DMS153 treated with DMSO at 0.1 percent for 48 hours (cell line): ENCODE measurements around the gene RYR2.
A peak's percentile ranks its signal among the peaks of the same experiment; 100 is the strongest.

ENCODE experiments used
- DNase-seq: peaks from one replicate; lab custom pipeline; 2025; ENCODE audit not compliant: unreplicated experiment; lab: John Stamatoyannopoulos, UW

The RYR2 gene

DNA sequence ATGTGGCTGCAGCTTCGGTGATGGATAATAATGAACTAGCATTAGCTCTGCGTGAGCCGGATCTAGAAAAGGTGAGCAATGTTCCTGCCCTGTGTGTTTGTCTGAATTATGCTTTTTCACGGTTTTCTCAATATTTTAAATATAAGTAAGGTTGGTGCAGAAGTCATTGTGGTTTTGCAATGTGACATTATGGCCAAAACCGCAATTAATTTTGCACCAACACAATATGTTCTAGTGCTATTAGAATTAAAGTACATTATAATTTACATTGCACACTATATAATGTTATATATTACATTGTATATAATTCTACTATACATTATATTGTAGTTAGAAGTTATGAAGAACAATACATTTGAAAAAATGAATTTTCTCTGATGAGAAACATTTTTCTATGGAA, 592.9 kb downstream of the RYR2 start:
- no peak for DNase-seq

DNA sequence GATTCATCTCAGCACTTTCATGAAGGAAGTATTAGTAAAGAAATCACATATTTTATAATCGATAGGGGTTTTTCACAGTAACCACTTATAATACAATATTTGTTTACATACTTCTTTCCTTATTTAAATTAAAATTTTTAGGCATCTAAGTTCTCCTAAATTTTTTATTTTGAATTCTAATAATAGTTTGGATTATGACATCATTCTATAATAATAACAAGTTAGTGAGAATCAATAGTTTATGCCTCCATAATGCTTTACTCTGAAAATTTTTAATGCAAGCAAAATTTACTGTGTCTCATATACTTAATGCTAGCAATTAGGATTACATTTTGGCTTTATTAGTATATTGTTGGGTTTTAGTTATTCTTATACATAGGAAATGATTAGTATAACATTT, 596.6 kb downstream of the RYR2 start:
- DNase-seq: no peak

DNA sequence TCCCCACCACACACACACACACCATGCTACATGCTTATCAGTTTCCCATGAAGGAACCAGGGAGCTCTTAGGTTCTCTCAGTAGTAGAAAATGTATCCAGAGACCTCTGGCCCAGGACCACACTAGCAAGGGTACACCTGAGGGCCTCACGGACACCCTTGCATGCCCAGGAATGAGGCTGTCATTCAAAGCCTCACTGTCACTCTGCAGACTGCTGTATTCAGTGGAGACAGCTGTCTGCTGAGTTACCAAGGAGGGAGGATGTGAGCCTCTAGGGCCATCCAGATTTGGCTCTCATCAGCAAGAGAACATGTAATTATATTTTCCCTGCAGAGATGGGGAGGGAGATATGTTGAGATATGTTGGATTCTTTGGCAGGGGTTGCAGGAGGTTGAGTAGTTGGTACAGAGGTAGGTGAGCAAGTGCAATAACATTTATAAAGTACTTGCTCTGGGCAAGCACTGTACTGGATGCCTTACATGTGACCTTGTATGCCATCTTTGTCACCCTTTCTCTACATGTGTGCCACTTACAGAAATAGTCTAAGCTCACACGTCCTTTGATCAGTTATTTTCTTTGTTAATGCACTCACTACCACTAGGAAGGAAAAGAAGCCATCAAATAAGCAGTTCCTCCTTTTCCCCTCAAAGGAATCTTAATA, 598.2 kb downstream of the RYR2 start:
- DNase-seq: no peak

DNA sequence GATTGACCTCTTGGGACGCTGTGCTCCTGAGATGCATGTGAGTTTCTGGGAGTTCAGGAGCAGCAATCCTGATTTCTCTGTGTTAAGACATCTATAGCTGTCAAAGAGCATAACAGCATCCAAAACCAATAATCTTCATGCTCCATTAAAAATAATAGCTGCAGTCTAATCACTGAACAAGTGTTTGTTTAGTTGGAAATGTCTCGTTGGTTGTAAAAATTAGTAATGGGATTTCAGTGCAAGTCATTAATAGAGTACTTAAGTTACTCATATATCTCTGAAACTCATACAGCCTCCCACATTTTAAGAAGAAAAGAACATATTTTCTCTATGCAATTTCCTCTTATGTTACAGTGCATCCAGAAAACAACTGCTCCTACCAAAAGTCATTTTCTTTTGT, 599.0 kb downstream of the RYR2 start:
- no peak for DNase-seq

DNA sequence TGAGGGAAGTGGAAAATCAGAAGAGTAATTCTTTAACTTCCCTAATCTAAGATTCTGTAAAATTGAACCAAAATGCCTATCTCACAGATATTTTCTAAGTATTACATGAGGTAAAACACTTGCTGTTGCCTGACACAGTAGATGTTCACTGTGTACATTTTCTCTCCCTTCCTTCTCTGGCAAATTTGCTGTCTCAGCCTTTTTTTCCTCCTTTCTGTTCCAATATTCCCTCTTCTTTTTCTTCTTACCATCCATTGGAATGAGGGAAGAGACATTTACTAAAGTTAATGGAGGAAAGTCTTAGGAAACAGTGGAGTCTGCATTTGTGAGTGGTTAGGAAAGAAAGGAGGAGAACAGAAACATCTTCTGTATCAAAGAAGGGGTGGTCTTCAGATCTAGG, 608.8 kb downstream of the RYR2 start:
- DNase-seq: no peak

DNA sequence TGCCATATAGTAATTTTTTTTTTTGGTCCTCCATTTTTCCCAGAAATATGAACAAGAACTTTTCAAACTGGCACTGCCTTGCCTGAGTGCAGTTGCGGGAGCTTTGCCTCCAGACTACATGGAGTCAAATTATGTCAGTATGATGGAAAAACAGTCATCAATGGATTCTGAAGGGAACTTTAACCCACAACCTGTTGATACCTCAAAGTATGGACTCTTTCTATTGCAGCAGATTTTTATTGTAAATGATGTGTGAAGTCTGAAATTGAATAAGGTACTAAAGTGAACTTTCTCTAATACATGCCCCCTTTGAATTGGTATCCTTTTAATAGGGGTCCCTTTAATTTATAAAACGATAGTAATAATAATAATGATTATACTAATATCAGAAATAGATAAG, 613.8 kb downstream of the RYR2 start:
- no peak for DNase-seq

DNA sequence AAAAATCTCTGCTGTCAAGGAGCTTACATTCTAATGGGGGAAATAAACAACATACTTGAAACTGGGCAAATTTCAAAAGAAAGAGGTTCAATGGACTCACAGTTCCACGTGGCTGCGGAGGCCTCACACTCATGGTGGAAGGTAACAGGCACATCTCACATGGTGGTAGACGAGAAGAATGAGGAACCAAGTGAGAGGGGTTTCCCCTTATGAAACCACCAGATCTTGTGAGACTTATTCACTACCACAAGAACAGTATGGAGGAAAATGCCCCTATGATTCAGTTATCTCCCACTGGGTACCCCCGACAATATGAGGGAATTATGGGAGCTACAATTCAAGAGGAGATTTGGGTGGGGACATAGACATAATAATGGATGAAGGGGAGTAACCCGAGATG, 622.4 kb downstream of the RYR2 start:
- no peak for DNase-seq

DNA sequence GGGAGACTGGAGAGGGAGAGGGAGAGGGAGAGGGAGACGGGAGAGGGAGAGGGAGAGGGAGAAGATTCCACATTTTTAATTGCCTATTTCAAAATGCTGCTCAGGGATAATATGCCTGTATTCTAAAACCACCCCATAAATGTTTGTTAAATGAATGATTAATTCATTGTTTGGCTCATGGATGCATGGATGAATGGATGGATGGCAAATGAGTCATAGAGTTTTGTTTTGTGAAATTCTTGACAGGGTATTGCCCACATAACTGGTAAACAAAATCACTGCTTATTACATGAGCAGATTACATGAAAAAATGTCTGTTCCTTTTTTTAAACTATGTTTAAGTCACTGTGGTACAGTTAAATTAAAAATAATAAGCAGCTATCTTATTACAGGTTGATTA, 628.3 kb downstream of the RYR2 start:
- no peak for DNase-seq

DNA sequence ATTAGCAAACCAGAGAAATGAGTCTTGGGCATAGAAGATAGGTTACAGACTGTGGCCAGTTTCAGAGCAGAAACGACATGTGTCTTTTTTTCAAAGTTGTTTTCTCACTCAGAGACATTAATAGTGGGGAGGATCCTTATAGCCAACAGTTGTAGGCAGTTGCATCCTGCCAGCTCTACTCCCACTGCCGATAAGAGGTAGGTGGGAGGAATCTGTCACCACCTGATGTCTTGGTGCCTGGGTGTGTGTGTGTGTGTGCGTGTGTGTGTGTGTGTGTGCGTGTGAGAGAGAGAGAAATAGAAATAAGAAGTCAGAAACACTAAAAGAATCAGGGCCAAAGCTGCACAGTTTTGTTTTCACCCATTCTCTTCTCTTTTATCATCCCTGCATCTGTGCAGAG, 629.3 kb downstream of the RYR2 start:
- DNase-seq: no peak

DNA sequence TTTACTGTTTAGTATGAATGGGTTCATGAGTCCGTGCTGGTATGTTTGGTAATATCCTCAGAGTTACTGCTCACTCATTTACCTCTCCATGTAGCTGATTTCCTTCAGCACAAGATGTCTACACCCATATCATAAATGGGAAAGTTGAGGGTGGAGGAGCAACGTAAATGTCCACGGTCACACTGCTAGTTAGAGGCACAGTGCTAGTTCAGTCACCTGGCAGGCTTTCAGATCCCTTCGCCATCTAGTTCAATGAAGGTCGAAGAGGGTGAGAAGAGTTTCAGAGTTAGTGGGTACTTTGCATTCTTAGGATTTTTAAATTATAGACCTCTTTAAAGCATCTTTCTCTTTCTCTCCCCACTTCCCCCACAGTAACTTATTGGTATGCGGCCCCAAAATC, 630.0 kb downstream of the RYR2 start:
- no peak for DNase-seq

DNA sequence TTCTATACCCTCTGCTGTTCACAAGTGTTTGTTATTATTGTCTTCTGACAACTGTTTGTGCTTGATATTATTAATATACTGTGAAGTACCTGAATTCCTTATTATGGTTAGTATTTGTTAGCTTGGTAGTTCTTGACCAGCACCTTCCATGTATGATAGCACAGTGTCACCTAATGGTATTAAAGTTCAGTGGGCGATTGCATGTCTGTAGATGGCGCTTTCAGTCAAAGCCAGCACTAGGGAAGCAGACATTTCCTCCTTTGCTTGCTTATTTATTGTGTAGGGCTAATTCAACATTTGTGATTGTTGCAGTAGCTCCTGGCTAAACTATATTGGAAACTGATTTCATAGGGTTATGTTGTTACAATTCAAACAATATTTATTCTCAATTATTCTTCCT, 630.8 kb downstream of the RYR2 start:
- DNase-seq: peak; percentile 5

DNA sequence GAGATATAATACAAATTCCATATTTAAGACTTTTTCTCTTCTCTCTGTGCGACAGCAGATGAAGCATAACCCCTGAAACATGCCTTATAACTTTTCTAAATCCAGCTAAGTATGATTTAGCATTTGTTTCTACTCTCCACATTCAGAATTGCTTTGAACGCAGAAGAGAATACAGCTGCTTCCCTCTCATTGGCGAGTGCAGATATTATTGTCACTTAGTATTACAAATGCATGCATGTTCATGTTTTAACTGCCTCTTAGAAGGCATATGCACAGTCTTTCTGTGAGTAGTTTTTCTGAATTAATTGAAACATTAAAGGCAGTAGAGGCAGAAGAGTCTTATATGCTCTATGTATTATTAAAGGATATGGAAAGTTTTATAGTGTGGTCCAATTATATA, 631.6 kb downstream of the RYR2 start:
- DNase-seq: no peak

DNA sequence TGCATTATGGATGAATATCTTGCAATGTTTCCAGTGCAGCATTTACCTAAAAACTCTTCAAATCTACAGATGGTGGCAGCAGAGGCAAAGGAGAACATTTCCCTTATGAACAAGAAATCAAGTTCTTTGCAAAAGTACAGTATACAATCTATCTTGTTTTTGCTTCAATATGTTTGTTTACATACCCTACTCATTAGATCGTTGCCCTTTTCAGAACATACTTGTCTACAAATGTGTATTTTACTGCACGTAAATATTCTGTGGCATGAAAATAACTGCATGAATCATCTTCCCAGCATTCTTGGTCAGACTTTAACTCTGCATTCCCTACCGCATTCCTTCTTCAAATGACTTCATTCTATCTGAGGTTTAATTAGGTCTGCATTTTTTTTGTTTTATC, 636.0 kb downstream of the RYR2 start:
- DNase-seq: peak; percentile 21

DNA sequence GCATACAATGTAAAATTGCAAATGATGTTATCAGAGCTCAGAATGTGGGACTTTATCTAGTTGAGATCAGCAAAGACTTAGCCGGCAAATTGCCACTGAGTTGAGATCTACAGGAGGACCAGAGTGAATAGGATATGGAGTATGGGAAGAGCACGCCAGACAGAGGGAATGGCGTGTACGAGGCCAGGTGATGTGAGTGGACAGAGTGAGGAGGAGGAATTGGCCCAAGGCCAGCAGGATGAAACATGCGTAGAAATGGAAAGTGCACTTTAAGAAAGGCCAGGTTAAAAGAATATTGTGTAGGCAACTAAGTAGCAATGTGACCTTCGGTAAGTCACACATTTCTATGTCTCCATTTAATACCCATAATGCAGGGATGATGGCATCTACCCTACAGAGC, 637.7 kb downstream of the RYR2 start:
- DNase-seq: no peak

DNA sequence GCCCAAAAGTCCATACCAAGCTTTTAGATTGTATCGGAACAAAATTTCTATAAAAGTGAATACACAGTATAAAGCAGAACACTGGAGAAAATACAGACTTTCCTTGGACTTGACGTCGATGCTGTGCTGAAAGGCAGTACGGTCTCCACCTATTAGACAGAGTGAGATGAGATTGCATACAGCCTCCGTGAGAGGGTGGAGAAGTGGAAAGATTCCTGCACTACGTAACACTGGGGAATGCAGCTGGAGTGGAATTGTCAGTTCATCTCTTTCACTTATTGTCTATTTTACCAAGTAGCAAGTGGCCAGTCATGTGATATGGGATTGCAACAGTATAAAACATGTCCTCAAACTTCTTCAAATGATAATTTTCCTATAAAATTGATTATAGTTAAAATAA, 639.2 kb downstream of the RYR2 start:
- no peak for DNase-seq

DNA sequence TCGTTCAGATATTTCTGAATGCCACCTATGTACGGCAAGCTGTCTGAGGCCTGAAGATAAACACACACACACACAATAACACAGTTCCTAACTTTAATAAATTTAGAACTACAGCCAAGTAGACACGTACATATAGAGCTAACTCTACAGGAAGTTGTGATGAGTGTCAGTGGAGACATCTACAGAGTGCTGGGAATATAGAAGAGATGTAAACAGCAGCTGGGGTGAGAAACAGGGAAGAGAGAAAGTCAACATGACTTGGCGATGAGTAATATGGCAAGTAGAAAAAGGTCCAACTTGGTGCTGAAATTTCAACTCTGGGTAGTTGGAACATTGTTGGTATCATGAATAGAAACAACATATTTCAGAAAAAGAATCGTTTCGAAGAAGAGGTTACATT, 642.3 kb downstream of the RYR2 start:
- no peak for DNase-seq

DNA sequence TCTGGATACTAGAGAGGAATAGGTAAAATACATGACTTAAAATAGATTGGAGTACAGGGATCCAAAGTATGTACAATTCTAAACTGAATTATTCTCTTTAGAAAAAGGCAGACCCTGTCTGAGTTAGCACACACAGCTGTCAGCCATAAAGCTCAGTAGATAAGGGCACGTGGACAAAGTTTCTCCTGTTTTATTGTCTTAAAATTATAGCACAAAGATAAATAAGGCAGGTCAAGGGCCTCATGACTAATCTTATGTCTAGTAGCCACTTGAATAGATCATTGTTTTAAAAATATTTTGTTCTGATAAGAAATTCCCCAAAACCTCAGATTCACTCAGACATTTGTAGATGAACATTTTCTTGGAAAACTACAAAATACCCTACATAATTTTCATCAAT, 643.6 kb downstream of the RYR2 start:
- DNase-seq: no peak

DNA sequence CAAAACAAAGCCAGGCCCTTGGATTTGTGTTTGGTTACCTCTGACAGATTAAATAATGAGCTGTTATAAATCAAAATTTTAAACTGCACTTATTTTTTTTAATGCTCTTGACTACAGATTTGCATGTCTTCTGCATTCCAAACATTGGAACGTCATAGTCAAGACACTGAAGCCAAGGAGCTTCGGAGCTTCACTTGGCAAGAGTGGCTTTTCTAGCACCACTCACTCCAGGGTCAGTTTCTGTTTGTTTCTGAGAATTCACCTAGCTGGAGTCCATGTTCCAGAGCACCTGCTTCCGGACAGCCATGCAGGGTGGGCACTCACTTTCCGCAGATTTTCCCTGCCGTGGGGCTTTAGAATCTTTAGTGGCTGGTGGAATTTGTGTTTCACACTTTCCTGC, 645.8 kb downstream of the RYR2 start:
- DNase-seq: no peak

DNA sequence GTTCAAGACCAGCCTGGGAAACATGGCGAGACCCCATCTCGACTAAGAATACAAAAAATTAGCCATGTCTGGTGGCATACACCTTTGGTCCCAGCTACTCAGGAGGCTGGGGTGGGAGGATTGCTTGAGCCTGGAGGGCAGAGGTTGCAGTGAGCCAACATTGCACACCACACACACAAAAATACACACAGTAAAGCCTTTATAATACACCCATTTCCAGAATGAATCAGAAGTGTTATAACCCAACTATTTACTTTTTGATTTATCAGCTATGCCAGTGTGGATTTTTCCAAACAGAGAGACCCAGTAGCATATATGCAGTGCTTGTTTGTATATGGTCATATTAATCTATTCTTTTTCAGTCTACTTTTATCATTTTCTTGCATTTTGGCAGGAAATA, 648.7 kb downstream of the RYR2 start:
- DNase-seq: no peak

DNA sequence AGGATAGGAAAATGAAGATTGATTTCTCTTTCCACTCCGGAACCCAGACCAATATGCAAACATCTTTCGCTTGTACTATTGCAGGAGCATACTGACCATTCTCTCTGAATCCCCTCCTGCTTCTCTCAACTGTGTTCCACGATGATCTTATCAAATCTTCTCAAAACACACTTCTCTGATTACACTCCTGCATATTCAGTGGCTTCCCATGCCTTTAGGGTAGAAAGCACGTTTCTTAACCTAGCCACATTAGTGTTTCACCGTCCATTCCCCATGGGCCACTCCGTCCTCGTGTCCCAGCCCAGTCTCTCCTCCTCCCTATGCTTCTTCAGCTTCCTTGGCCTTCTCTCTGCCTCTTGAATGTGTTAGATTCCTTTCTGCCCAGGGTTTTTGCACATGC, 650.3 kb downstream of the RYR2 start:
- no peak for DNase-seq

DNA sequence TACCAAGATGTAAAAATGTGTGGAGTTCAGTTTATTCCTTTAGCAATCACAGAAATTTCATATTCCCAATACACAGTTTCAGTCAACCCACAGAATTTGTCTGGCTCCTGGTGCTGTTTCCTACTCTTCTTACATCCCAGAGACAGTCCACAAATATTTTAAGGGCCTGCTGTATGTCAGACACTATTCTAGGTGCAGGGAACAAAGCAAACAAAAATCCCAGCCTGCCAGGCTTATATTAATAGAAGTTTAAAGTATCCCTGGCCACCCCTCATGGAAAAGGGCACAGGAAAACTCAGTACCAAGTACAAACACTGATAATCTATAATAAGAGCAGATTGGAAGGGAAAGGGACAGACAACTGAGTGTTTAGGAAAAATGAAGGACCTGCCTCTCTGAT, 653.9 kb downstream of the RYR2 start:
- no peak for DNase-seq

DNA sequence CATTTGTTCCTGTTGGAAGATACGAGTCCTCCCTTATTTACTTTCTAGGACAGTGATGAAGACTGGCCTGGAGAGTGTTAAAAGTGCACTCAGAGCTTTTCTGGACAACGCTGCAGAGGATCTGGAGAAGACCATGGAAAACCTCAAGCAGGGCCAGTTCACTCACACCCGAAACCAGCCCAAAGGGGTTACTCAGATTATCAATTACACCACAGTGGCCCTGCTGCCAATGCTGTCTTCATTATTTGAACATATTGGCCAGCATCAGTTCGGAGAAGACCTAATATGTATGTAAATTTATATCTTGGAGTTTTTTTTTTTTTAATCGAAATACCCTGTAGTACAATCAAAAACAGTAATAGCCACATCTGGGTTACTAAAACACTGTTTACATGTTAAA, 658.2 kb downstream of the RYR2 start:
- no peak for DNase-seq

DNA sequence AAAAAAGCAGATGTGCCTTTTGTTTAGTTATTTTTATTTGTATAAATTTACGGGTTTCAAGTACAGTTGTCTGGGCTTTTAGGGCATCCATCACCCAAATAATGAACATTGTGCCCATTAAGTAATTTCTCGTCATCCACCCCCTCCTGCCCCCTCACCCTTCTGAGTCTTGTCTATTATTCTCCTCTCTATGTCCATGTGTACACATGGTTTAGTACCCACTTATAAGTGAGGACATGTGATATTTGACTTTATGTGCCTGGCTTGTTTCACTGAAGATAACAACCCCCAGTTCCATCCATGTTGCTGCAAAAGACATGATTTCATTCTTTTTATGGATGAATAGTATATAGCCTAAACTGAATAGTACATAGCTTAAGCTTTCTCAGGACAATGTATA, 659.5 kb downstream of the RYR2 start:
- no peak for DNase-seq

DNA sequence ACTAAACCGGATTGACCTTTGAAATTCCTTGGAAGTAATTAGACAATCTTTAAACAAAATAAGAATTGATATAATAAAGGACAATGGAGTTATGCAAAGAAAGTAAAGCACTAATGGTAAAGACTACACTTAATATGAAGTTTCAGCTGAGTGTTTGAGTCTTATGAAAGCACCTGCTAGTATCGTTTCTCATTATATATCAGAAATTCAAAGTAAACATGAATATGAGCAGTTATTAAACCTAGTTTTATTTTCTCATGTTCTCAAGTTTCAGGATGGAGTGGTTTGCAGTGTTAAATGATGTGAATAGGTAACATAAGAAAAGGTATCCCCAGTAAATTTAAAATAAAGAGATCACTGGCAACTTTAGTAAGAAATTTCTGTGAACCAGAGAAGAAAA, 660.2 kb downstream of the RYR2 start:
- DNase-seq: no peak
